H1 (cell line): ENCODE measurements around the gene HDHD3.

Experiments used
- CTCF ChIP-seq, 3 experiments: IDR thresholded peaks; 1 replicate in 2 of 3; 2 replicates in 1 of 3; pipeline versions ENCODE4 v1.5.1 to v1.6.1; 2011; ENCODE audit warnings: low read length in 3 of 3, mild to moderate bottlenecking in 3 of 3, inconsistent platforms in 2 of 3, low read depth in 1 of 3, moderate library complexity in 1 of 3; ENCODE audit not compliant: insufficient read depth in 1 of 3; ENCODE audit errors: control extremely low read depth in 1 of 3
- NANOG ChIP-seq: IDR thresholded peaks from 2 replicates; pipeline ENCODE4 v1.6.1; 2011; ENCODE audit warnings: low read length, low read depth, mild to moderate bottlenecking, inconsistent platforms; ENCODE audit not compliant: insufficient read depth, poor library complexity, severe bottlenecking

GRCh38 chr9:113363336-113363735 is 13.4 kb downstream of the HDHD3 start:
- TF ChIP-seq CTCF (IDR thresholded peaks at IDR 0.05; ENCODE audit: control extremely low read depth in 1 of 3, insufficient read depth in 1 of 3, low read depth in 1 of 3, low read length in 3 of 3): no peak
- TF ChIP-seq NANOG: no peak
